ENCODE data around the gene IKBKE.

The IKBKE gene

GRCh38 chr1:206446688-206447421 is 23.4 kb upstream of the IKBKE start:
- TF ChIP-seq, protein P1, sequence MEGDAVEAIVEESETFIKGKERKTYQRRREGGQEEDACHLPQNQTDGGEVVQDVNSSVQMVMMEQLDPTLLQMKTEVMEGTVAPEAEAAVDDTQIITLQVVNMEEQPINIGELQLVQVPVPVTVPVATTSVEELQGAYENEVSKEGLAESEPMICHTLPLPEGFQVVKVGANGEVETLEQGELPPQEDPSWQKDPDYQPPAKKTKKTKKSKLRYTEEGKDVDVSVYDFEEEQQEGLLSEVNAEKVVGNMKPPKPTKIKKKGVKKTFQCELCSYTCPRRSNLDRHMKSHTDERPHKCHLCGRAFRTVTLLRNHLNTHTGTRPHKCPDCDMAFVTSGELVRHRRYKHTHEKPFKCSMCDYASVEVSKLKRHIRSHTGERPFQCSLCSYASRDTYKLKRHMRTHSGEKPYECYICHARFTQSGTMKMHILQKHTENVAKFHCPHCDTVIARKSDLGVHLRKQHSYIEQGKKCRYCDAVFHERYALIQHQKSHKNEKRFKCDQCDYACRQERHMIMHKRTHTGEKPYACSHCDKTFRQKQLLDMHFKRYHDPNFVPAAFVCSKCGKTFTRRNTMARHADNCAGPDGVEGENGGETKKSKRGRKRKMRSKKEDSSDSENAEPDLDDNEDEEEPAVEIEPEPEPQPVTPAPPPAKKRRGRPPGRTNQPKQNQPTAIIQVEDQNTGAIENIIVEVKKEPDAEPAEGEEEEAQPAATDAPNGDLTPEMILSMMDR (IDR thresholded peaks at IDR 0.05), result no peak
- H3K4me2 ChIP-seq (ENCODE audit: low read length), result no peak overlapping the region
- H2AFZ ChIP-seq, result no peak overlapping the region
- no peak overlapping the region for H3K27ac ChIP-seq
- no peak overlapping the region for H3K9ac ChIP-seq
- H3K36me3 ChIP-seq (ENCODE audit: control insufficient read depth, insufficient read depth, low read length), result no peaks in the 10 kb centered on the region
- H3K4me3 ChIP-seq (ENCODE audit: low read depth, low read length), result no peak overlapping the region
- H3K4me1 ChIP-seq, result no peaks in the 10 kb centered on the region
- no peaks in the 10 kb centered on the region for H3K79me2 ChIP-seq
- H3K9me3 ChIP-seq (ENCODE audit: control insufficient read depth, low read length), result no peaks in the 10 kb centered on the region
- no peaks in the 10 kb centered on the region for H3K27me3 ChIP-seq (ENCODE audit: control insufficient read depth, insufficient read depth, low read length)

DNA sequence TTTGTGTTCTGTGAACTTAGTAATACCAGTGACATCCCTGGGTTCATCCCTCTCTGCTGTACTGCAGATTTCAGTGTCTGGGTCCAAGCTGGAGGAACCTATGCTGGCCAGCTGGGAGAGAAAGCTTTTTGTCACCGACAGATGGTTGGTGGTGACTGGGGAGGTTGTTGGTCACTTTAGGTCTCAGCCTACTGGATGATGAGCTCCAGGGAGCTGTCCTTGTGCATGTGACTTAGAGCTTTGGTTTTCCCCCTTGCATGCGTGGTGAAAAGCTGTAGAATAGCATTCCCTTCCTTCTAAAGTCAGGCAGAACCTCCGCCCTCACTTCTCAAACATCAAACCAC is 22.9 kb upstream of the IKBKE start:
- Histone ChIP-seq H3K9me3 (ENCODE audit: control insufficient read depth, low read length) (no peaks in the 10 kb centered on the region), H3K36me3 (ENCODE audit: control insufficient read depth, insufficient read depth, low read length) (no peaks in the 10 kb centered on the region), H3K27me3 (ENCODE audit: control insufficient read depth, insufficient read depth, low read length) (no peaks in the 10 kb centered on the region), H3K4me1 (no peaks in the 10 kb centered on the region), H3K79me2 (no peaks in the 10 kb centered on the region), H3K4me3 (ENCODE audit: low read depth, low read length) (no peak overlapping the region), H3K27ac (no peak overlapping the region), H2AFZ (no peak overlapping the region), H3K4me2 (ENCODE audit: low read length) (no peak overlapping the region), H3K9ac (no peak overlapping the region)
- TF ChIP-seq, protein P1 (IDR thresholded peaks at IDR 0.05), result no peak

DNA sequence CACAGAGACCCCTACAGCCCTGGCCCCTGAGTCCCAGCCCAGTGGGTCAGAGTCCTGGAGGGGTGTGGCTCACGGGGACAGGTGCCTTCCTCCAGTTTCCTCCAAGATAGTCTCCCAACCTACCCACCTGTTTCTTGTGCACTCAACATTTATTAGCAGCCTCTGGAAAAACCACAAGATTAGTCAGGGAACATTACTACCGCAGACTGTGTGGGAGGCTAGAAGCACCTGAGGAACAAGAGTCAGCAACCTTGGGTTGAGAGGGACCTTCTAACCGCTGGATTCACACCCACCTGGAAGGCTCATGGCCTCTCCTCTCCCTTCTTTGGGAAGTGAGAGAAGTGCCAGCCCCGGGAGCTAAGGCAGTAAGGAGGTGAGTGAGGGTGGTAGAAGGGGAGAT is 22.5 kb upstream of the IKBKE start:
- no peak overlapping the region for H2AFZ ChIP-seq
- TF ChIP-seq, protein P1 (IDR thresholded peaks at IDR 0.05), result no peak
- no peaks in the 10 kb centered on the region for H3K36me3 ChIP-seq (ENCODE audit: control insufficient read depth, insufficient read depth, low read length)

DNA sequence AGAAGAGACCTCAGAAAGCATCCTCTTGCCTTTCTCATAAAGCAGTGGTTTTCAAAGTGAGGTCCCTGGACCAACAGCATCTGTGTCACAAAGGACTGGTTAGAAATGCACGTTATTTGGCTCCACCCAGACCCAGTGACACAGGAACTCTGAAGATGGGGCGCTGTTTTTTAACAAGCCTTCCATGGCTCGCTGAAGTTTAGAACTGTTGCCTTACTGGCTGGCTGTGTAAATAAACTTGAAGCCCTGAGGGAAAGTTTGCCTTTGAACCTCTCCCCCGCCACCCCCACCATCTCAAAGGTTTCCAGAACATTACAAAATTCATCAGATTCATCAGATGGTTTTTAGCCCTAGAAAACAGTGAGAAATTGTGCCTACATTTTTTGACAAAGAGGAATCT is 21.8 kb upstream of the IKBKE start:
- H3K4me2 ChIP-seq (ENCODE audit: low read length), result no peak overlapping the region
- no peak overlapping the region for H2AFZ ChIP-seq
- H3K4me3 ChIP-seq (ENCODE audit: low read depth, low read length), result no peak overlapping the region
- no peaks in the 10 kb centered on the region for H3K27me3 ChIP-seq (ENCODE audit: control insufficient read depth, insufficient read depth, low read length)
- no peaks in the 10 kb centered on the region for H3K36me3 ChIP-seq (ENCODE audit: control insufficient read depth, insufficient read depth, low read length)
- H3K9ac ChIP-seq, result no peak overlapping the region
- H3K27ac ChIP-seq, result no peak overlapping the region
- no peaks in the 10 kb centered on the region for H3K79me2 ChIP-seq
- no peaks in the 10 kb centered on the region for H3K9me3 ChIP-seq (ENCODE audit: control insufficient read depth, low read length)
- no peaks in the 10 kb centered on the region for H3K4me1 ChIP-seq
- TF ChIP-seq, protein P1 (IDR thresholded peaks at IDR 0.05), result no peak

More for the DNA sequence above, 22.5 kb upstream of the IKBKE start:
- H3K9me3 ChIP-seq (ENCODE audit: control insufficient read depth, low read length), result no peaks in the 10 kb centered on the region
- H3K9ac ChIP-seq, result no peak overlapping the region
- H3K4me3 ChIP-seq (ENCODE audit: low read depth, low read length), result no peak overlapping the region
- no peaks in the 10 kb centered on the region for H3K79me2 ChIP-seq
- no peak overlapping the region for H3K4me2 ChIP-seq (ENCODE audit: low read length)
- no peak overlapping the region for H3K27ac ChIP-seq
- no peaks in the 10 kb centered on the region for H3K27me3 ChIP-seq (ENCODE audit: control insufficient read depth, insufficient read depth, low read length)
- no peaks in the 10 kb centered on the region for H3K4me1 ChIP-seq

GRCh38 chr1:206449565-206449964 is 20.7 kb upstream of the IKBKE start:
- Histone ChIP-seq H3K27ac (no peak overlapping the region), H3K79me2 (no peaks in the 10 kb centered on the region), H3K27me3 (ENCODE audit: control insufficient read depth, insufficient read depth, low read length) (no peaks in the 10 kb centered on the region), H3K9me3 (ENCODE audit: control insufficient read depth, low read length) (no peaks in the 10 kb centered on the region), H3K4me3 (ENCODE audit: low read depth, low read length) (no peak overlapping the region), H3K4me1 (no peaks in the 10 kb centered on the region), H3K4me2 (ENCODE audit: low read length) (no peak overlapping the region), H2AFZ (no peak overlapping the region), H3K36me3 (ENCODE audit: control insufficient read depth, insufficient read depth, low read length) (no peaks in the 10 kb centered on the region), H3K9ac (no peak overlapping the region)
- TF ChIP-seq, protein P1 (IDR thresholded peaks at IDR 0.05), result no peak

All from parathyroid adenoma (tissue), 2 donors.